HepG2 (cell line): ENCODE measurements around the gene KIAA0232. TPM values are rescaled to one million over a fixed set of nuclear protein-coding genes. Genes with fewer than 3 reads are reported as not detected.

Experiments
- ELF1 ChIP-seq: sonication (generic); formaldehyde crosslinking; IDR thresholded peaks from 2 replicates; pipeline ENCODE4 v1.4.0; 2020; ENCODE audit warnings: missing genetic modification reagents
- NFKB2 ChIP-seq: sonication (generic); formaldehyde crosslinking; IDR thresholded peaks from 2 replicates; pipeline ENCODE4 v1.4.0; 2020; ENCODE audit warnings: missing genetic modification reagents, borderline replicate concordance
- PITX1 ChIP-seq: sonication (generic); formaldehyde crosslinking; IDR thresholded peaks from 2 replicates; pipeline ENCODE4 v1.5.1; 2020; ENCODE audit warnings: mild to moderate bottlenecking, missing genetic modification reagents
- SIN3B ChIP-seq: fragments of 150-350 bp; IDR thresholded peaks from 2 replicates; pipeline ENCODE4 v1.6.1; 2014; ENCODE audit warnings: low read length
- SMC3 ChIP-seq: IDR thresholded peaks from 2 replicates; pipeline ENCODE4 v1.6.1; 2011; ENCODE audit warnings: low read length, improper control_type of control experiment
- TEAD3 ChIP-seq: optimal IDR thresholded peaks from 2 replicates; pipeline ENCODE3; 2016; ENCODE audit warnings: borderline replicate concordance
- ZC3H4 ChIP-seq: sonication (generic); formaldehyde crosslinking; IDR thresholded peaks from 2 replicates; pipeline ENCODE4 v1.4.0; 2020; ENCODE audit warnings: missing genetic modification reagents, borderline replicate concordance
- ZFP82 ChIP-seq: sonication (generic); formaldehyde crosslinking; IDR thresholded peaks from 2 replicates; pipeline ENCODE4 v1.5.1; 2020; ENCODE audit warnings: mild to moderate bottlenecking, missing genetic modification reagents, borderline replicate concordance
- ZNF850 ChIP-seq: sonication (generic); formaldehyde crosslinking; conservative IDR thresholded peaks from 2 replicates; pipeline ENCODE4 v1.9.0; 2021; ENCODE audit warnings: mild to moderate bottlenecking, missing genetic modification reagents
- polyA plus RNA-seq, 8 experiments: library from polyadenylated mRNA; depleted of rRNA in 3 of 8; stranded (reverse) in 7 of 8; unstranded in 1 of 8; fragments of >200 nt; fragmentation: Illumina TruSeq in 4 of 8; extraction: Trizol in 4 of 8; gene quantifications; 2 replicates each; pipeline versions ENCODE4 v1.2.1 to v1.2.3, GENCODE V29; 2011 to 2016; ENCODE audit warnings: low read depth in 4 of 8, missing spikeins in 1 of 8, mixed read lengths in 1 of 8; ENCODE audit not compliant: insufficient read depth in 1 of 8
- total RNA-seq, 5 experiments: library from RNA; depleted of rRNA; stranded (reverse); fragments of >200 nt; fragmentation: Illumina TruSeq; extraction: Trizol; gene quantifications; 2 replicates each; pipeline ENCODE4 v1.2.3, GENCODE V29; 2016; ENCODE audit warnings: low read depth in 1 of 5
- TF ChIP-seq, protein P1 (sequence below): sonication (generic); formaldehyde crosslinking; IDR thresholded peaks from 2 replicates; pipeline ENCODE4 v1.4.0; 2020; ENCODE audit warnings: missing genetic modification reagents, borderline replicate concordance
- TF ChIP-seq, protein P2 (sequence below): sonication (generic); formaldehyde crosslinking; IDR thresholded peaks from 2 replicates; pipeline ENCODE4 v1.4.0; 2020; ENCODE audit warnings: mild to moderate bottlenecking, missing genetic modification reagents
- TF ChIP-seq, protein P3 (sequence below): sonication (generic); formaldehyde crosslinking; IDR thresholded peaks from 2 replicates; pipeline ENCODE4 v1.8.0; 2022; ENCODE audit warnings: mild to moderate bottlenecking, missing genetic modification reagents, borderline replicate concordance
- TF ChIP-seq, protein P4 (sequence below): IDR thresholded peaks from 2 replicates; pipeline ENCODE4 v1.6.1; 2016; ENCODE audit warnings: missing compliant biosample characterization, missing genetic modification reagents, borderline replicate concordance
- TF ChIP-seq, protein P5 (sequence below): sonication (generic); formaldehyde crosslinking; IDR thresholded peaks from 2 replicates; pipeline ENCODE4 v1.8.0; 2022; ENCODE audit warnings: missing genetic modification reagents, mild to moderate bottlenecking, borderline replicate concordance
- TF ChIP-seq, protein P6 (sequence below): sonication (generic); formaldehyde crosslinking; IDR thresholded peaks from 2 replicates; pipeline ENCODE4 v1.5.0; 2020; ENCODE audit warnings: missing genetic modification reagents, mild to moderate bottlenecking, borderline replicate concordance
- TF ChIP-seq, protein P7 (sequence below): IDR thresholded peaks from 2 replicates; pipeline ENCODE4 v1.4.0; 2020; ENCODE audit warnings: mild to moderate bottlenecking, missing genetic modification reagents

Gene KIAA0232
- total and polyA plus RNA-seq, 2 of the 13 experiments (the other 11 are each of a cell fraction or from before 2014, with no cell fraction given) = 7.8 to 17.1 TPM

DNA sequence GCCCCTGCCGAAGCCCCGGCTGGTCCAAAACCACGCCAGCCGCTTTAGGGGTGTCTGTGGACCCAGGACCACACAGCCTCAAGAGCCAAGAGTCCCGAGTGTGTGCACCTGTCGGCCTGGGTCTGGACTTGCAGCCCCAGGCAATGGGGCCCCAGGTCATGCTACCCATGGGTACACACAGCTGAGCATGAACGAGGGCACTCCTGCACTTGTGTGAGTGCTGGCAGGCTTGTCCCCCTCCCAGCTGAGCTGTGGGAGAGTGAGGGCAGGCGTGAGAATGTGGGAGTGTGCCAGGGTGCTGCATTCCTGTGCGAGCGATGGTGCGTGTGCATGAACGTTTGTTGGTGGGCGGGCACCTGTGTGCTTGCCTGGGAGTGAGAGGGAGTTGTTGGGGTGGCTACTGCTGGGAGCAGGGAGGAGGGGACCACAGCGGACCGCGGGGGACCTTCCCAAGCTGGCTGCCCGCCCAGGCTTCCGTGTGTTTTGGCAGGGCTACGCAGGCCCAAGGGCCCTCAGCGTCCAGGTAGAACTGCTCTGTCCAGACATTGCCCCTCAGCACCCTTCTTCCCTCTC lies 35.7 kb upstream of the KIAA0232 start (continued):
- TF ChIP-seq, protein P1, sequence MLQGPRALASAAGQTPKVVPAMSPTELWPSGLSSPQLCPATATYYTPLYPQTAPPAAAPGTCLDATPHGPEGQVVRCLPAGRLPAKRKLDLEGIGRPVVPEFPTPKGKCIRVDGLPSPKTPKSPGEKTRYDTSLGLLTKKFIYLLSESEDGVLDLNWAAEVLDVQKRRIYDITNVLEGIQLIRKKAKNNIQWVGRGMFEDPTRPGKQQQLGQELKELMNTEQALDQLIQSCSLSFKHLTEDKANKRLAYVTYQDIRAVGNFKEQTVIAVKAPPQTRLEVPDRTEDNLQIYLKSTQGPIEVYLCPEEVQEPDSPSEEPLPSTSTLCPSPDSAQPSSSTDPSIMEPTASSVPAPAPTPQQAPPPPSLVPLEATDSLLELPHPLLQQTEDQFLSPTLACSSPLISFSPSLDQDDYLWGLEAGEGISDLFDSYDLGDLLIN = no peak
- TF ChIP-seq ELF1 (CRISPR knock-in tag) (no peak), ZFP82 (CRISPR knock-in tag) (no peak), ZC3H4 (no peak), NFKB2 (peak; percentile 45; the same call in 1 of the 2 replicates), SIN3B (no peak), PITX1 (CRISPR knock-in tag) (0 out of 2 replicates have a peak, but pooled peaks have one; percentile 32), ZNF850 (CRISPR knock-in tag) (no peak), SMC3 (no peak), TEAD3 (CRISPR knock-in tag) (peak; percentile 63)
- TF ChIP-seq, protein P2, sequence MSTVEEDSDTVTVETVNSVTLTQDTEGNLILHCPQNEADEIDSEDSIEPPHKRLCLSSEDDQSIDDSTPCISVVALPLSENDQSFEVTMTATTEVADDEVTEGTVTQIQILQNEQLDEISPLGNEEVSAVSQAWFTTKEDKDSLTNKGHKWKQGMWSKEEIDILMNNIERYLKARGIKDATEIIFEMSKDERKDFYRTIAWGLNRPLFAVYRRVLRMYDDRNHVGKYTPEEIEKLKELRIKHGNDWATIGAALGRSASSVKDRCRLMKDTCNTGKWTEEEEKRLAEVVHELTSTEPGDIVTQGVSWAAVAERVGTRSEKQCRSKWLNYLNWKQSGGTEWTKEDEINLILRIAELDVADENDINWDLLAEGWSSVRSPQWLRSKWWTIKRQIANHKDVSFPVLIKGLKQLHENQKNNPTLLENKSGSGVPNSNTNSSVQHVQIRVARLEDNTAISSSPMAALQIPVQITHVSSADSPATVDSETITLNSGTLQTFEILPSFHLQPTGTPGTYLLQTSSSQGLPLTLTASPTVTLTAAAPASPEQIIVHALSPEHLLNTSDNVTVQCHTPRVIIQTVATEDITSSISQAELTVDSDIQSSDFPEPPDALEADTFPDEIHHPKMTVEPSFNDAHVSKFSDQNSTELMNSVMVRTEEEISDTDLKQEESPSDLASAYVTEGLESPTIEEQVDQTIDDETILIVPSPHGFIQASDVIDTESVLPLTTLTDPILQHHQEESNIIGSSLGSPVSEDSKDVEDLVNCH (CRISPR knock-in tag) = no peak
- TF ChIP-seq, protein P3, sequence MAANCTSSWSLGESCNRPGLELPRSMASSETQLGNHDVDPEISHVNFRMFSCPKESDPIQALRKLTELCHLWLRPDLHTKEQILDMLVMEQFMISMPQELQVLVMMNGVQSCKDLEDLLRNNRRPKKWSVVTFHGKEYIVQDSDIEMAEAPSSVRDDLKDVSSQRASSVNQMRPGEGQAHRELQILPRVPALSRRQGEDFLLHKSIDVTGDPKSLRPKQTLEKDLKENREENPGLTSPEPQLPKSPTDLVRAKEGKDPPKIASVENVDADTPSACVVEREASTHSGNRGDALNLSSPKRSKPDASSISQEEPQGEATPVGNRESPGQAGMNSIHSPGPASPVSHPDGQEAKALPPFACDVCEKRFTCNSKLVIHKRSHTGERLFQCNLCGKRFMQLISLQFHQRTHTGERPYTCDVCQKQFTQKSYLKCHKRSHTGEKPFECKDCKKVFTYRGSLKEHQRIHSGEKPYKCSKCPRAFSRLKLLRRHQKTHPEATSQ (CRISPR knock-in tag) = no peak
- TF ChIP-seq, protein P4, sequence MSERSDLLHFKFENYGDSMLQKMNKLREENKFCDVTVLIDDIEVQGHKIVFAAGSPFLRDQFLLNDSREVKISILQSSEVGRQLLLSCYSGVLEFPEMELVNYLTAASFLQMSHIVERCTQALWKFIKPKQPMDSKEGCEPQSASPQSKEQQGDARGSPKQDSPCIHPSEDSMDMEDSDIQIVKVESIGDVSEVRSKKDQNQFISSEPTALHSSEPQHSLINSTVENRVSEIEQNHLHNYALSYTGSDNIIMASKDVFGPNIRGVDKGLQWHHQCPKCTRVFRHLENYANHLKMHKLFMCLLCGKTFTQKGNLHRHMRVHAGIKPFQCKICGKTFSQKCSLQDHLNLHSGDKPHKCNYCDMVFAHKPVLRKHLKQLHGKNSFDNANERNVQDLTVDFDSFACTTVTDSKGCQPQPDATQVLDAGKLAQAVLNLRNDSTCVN (CRISPR knock-in tag) = no peak
- TF ChIP-seq, protein P5, sequence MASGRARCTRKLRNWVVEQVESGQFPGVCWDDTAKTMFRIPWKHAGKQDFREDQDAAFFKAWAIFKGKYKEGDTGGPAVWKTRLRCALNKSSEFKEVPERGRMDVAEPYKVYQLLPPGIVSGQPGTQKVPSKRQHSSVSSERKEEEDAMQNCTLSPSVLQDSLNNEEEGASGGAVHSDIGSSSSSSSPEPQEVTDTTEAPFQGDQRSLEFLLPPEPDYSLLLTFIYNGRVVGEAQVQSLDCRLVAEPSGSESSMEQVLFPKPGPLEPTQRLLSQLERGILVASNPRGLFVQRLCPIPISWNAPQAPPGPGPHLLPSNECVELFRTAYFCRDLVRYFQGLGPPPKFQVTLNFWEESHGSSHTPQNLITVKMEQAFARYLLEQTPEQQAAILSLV (CRISPR knock-in tag) = no peak
- TF ChIP-seq, protein P6, sequence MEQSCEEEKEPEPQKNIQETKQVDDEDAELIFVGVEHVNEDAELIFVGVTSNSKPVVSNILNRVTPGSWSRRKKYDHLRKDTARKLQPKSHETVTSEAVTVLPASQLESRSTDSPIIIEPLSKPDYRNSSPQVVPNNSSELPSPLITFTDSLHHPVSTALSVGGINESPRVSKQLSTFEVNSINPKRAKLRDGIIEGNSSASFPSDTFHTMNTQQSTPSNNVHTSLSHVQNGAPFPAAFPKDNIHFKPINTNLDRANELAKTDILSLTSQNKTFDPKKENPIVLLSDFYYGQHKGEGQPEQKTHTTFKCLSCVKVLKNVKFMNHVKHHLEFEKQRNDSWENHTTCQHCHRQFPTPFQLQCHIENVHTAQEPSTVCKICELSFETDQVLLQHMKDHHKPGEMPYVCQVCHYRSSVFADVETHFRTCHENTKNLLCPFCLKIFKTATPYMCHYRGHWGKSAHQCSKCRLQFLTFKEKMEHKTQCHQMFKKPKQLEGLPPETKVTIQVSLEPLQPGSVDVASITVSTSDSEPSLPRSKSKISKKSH (CRISPR knock-in tag) = no peak
- TF ChIP-seq, protein P7, sequence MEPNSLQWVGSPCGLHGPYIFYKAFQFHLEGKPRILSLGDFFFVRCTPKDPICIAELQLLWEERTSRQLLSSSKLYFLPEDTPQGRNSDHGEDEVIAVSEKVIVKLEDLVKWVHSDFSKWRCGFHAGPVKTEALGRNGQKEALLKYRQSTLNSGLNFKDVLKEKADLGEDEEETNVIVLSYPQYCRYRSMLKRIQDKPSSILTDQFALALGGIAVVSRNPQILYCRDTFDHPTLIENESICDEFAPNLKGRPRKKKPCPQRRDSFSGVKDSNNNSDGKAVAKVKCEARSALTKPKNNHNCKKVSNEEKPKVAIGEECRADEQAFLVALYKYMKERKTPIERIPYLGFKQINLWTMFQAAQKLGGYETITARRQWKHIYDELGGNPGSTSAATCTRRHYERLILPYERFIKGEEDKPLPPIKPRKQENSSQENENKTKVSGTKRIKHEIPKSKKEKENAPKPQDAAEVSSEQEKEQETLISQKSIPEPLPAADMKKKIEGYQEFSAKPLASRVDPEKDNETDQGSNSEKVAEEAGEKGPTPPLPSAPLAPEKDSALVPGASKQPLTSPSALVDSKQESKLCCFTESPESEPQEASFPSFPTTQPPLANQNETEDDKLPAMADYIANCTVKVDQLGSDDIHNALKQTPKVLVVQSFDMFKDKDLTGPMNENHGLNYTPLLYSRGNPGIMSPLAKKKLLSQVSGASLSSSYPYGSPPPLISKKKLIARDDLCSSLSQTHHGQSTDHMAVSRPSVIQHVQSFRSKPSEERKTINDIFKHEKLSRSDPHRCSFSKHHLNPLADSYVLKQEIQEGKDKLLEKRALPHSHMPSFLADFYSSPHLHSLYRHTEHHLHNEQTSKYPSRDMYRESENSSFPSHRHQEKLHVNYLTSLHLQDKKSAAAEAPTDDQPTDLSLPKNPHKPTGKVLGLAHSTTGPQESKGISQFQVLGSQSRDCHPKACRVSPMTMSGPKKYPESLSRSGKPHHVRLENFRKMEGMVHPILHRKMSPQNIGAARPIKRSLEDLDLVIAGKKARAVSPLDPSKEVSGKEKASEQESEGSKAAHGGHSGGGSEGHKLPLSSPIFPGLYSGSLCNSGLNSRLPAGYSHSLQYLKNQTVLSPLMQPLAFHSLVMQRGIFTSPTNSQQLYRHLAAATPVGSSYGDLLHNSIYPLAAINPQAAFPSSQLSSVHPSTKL (CRISPR knock-in tag) = no peak; the same call in 1 of the 2 replicates
